B cell (primary cell): ENCODE data around the gene TMEM9. TPM values are rescaled to one million over a fixed set of nuclear protein-coding genes. Genes with fewer than 3 reads are reported as not detected.

ENCODE experiments used
- ATAC-seq: fragments of 200-7000 bp; cut with Tn5 transposase; one replicate; pipeline ENCODE4 v1.10.0; 2021; ENCODE audit warnings: low read depth, mild to moderate bottlenecking, moderate number of reproducible peaks, moderate library complexity
- CTCF ChIA-PET: fragments of 350-600 bp; sonication (Branson Sonifier 250); formaldehyde crosslinking; loops from one replicate; lab custom pipeline; 2021; ENCODE audit warnings: antibody characterized with exemption, inconsistent platforms; lab: Charles Lee
- POLR2A ChIA-PET: fragments of 350-600 bp; sonication (Branson Sonifier 250); formaldehyde crosslinking; loops from one replicate; lab custom pipeline; 2021; ENCODE audit warnings: antibody characterized with exemption; lab: Charles Lee
- DNase-seq: peaks from one replicate; pipeline ENCODE4 v3.0.0; 2013
- H2AFZ ChIP-seq: 2 replicates; pipeline ENCODE4 v1.6.1; 2012; ENCODE audit warnings: mild to moderate bottlenecking, low read depth, low read length; ENCODE audit not compliant: insufficient read depth, poor library complexity, severe bottlenecking
- H3K27ac ChIP-seq, 2 donors: 1 replicate in 1 of 2; 2 replicates in 1 of 2; pipeline ENCODE4 v1.5.1; 2012 to 2013; ENCODE audit warnings: low read length in 2 of 2, mild to moderate bottlenecking in 2 of 2, moderate library complexity in 1 of 2
- H3K27me3 ChIP-seq, 4 experiments: fragments of 200-600 bp in 1 of 4; sonication (generic) in 1 of 4; replicated peaks in 1 of 4; 1 replicate in 2 of 4; 2 replicates in 2 of 4; pipeline versions ENCODE4 v1.6.1 to v1.7.0; 2013 to 2016; ENCODE audit warnings: low read length in 3 of 4, mild to moderate bottlenecking in 2 of 4, mixed read lengths in 1 of 4, moderate library complexity in 1 of 4; ENCODE audit not compliant: insufficient read depth in 4 of 4, control insufficient read depth in 3 of 4; ENCODE audit errors: control extremely low read depth in 1 of 4
- H3K36me3 ChIP-seq, 2 experiments: replicated peaks in 1 of 2; 1 replicate in 1 of 2; 2 replicates in 1 of 2; pipeline versions ENCODE4 v1.6.1 to v1.7.1; 2013; ENCODE audit warnings: low read length in 1 of 2; ENCODE audit not compliant: insufficient read depth in 2 of 2, control insufficient read depth in 1 of 2; ENCODE audit errors: control extremely low read depth in 1 of 2, extremely low read depth in 1 of 2
- H3K4me1 ChIP-seq, 2 donors: fragments of 200-600 bp in 1 of 2; sonication (generic) in 1 of 2; 1 replicate in 1 of 2; 2 replicates in 1 of 2; pipeline versions ENCODE4 v1.5.1 to v1.6.1; 2013 to 2017; ENCODE audit warnings: low read length in 2 of 2; ENCODE audit not compliant: control insufficient read depth in 2 of 2, insufficient read depth in 2 of 2
- H3K4me2 ChIP-seq: replicated peaks from 2 replicates; pipeline ENCODE3; 2012; ENCODE audit warnings: mild to moderate bottlenecking, low read depth, low read length; ENCODE audit not compliant: poor library complexity, severe bottlenecking
- H3K4me3 ChIP-seq, 5 experiments: fragments of 200-600 bp in 1 of 5; sonication (generic) in 1 of 5; 1 replicate in 3 of 5; 2 replicates in 2 of 5; pipeline versions ENCODE4 v1.5.1 to v1.7.0; 2011 to 2016; ENCODE audit warnings: low read length in 4 of 5, mild to moderate bottlenecking in 4 of 5, low read depth in 2 of 5, control low read depth in 1 of 5, moderate library complexity in 1 of 5; ENCODE audit not compliant: insufficient read depth in 1 of 5; ENCODE audit errors: control extremely low read depth in 1 of 5, extremely low read depth in 1 of 5
- H3K79me2 ChIP-seq: fragments of 200-600 bp; sonication (generic); one replicate; pipeline ENCODE4 v1.6.0; 2016; ENCODE audit warnings: low read length; ENCODE audit not compliant: control insufficient read depth, insufficient read depth
- H3K9ac ChIP-seq: fragments of 200-600 bp; sonication (generic); 2 replicates; pipeline ENCODE4 v1.6.1; 2017; ENCODE audit warnings: mild to moderate bottlenecking, low read length, moderate library complexity
- H3K9me3 ChIP-seq, 3 donors: one replicate each; pipeline versions ENCODE4 v1.6.1 to v1.7.1; 2013; ENCODE audit warnings: low read length in 2 of 3; ENCODE audit not compliant: control insufficient read depth in 2 of 3, insufficient read depth in 1 of 3; ENCODE audit errors: control extremely low read depth in 1 of 3
- H4K20me1 ChIP-seq: 2 replicates; pipeline ENCODE4 v1.6.0; 2012; ENCODE audit warnings: mild to moderate bottlenecking, low read length; ENCODE audit not compliant: insufficient read depth, control insufficient read depth, poor library complexity, severe bottlenecking
- H3K27ac Mint-ChIP-seq: one replicate; pipeline ENCODE4 v1.8.0; 2021; ENCODE audit warnings: mixed read lengths
- H3K27me3 Mint-ChIP-seq: one replicate; pipeline ENCODE4 v1.8.0; 2021; ENCODE audit warnings: mixed read lengths
- H3K4me1 Mint-ChIP-seq: one replicate; pipeline ENCODE4 v1.8.0; 2021; ENCODE audit warnings: mixed read lengths
- H3K4me3 Mint-ChIP-seq: one replicate; pipeline ENCODE4 v1.8.0; 2021; ENCODE audit warnings: mixed read lengths
- H3K9me3 Mint-ChIP-seq: one replicate; pipeline ENCODE4 v1.8.0; 2022; ENCODE audit warnings: mixed read lengths; ENCODE audit not compliant: insufficient read depth
- CTCF ChIP-seq: fragments of 200-600 bp; IDR thresholded peaks from one replicate; pipeline ENCODE4 v1.8.0; 2022; ENCODE audit warnings: antibody characterized with exemption, mild to moderate bottlenecking
- EZH2 ChIP-seq: IDR thresholded peaks from 2 replicates; pipeline ENCODE4 v1.6.1; 2012; ENCODE audit warnings: borderline replicate concordance, low read depth, mild to moderate bottlenecking, moderate library complexity, low read length; ENCODE audit not compliant: insufficient read depth, poor library complexity, severe bottlenecking
- whole genome bisulfite sequencing: methylation state at CpG from one replicate; pipeline ENCODE4 v1.1.5; 2013; ENCODE audit warnings: missing lambda C conversion rate; ENCODE audit not compliant: insufficient coverage; 5-methylcytosine and 5-hydroxymethylcytosine counted together
- intact Hi-C: fragments of 100-400 bp; cut with micrococcal nuclease; formaldehyde crosslinking; loops from one replicate; pipeline ENCODE4 v1.10.0; 2022
- polyA plus RNA-seq: library from polyadenylated mRNA; depleted of rRNA; stranded (reverse); fragments of >200 nt; gene quantifications from 2 replicates; pipeline ENCODE4 v1.2.3, GENCODE V29; 2012
- total RNA-seq, 2 donors: library from RNA; stranded (reverse); fragments of 120-200 nt in 1 of 2; gene quantifications; 1 replicate in 1 of 2; 2 replicates in 1 of 2; pipeline versions ENCODE4 v1.2.3 to v1.2.4, GENCODE V29; 2013 to 2022

TMEM9 gene
- total and polyA plus RNA-seq, 2 donors (not counting 1 experiment from before 2014, with no cell fraction given), result 23.6 to 29.2 TPM

- Histone ChIP-seq H3K9me3 (no peaks in the 10 kb centered on the region), H3K4me2 (no peak overlapping the region), H3K9ac (no peak overlapping the region), H3K4me1 (peaks cover 0 to 6% of the 10 kb centered on the region in 2 donors), H3K36me3 (peaks cover 0 to 44% of the 10 kb centered on the region in 2 experiments), H4K20me1 (no peaks in the 10 kb centered on the region), H2AFZ (no peak overlapping the region), H3K27ac (no peak overlapping the region), H3K27me3 (no peaks in the 10 kb centered on the region), H3K4me3 (no peak overlapping the region), H3K79me2 (no peaks in the 10 kb centered on the region)
- 96% methylated on average over 7 of the region's 8 CpGs for WGBS
- ATAC-seq (no peak), DNase-seq (no peak)
- POLR2A ChIA-PET, result no interaction called here
- H3K4me1 Mint-ChIP-seq, result peaks cover 4% of the 10 kb centered on the region
- CTCF ChIA-PET, result interaction anchor here (0.9 kb wide), 1 partner anchor 347 kb away, joined by 3 read pairs; no protein-coding TSS in a partner anchor
- no peak for TF ChIP-seq EZH2
- TF ChIP-seq CTCF, result no peak
- intact Hi-C loops, result no loop called here
- H3K9me3 Mint-ChIP-seq, result no peaks in the 10 kb centered on the region
- H3K27ac Mint-ChIP-seq, result no peak overlapping the region
- no peak overlapping the region for H3K4me3 Mint-ChIP-seq
- no peaks in the 10 kb centered on the region for H3K27me3 Mint-ChIP-seq
These were observed 13.4 kb downstream of the TMEM9 start for GRCh38 chr1:201140941-201141260.

GRCh38 chr1:201140235-201140940 is 13.9 kb downstream of the TMEM9 start:
- Histone ChIP-seq H3K9me3 (no peaks in the 10 kb centered on the region), H3K36me3 (peaks cover 0 to 44% of the 10 kb centered on the region in 2 experiments), H3K4me3 (no peak overlapping the region), H4K20me1 (no peaks in the 10 kb centered on the region), H2AFZ (no peak overlapping the region), H3K4me2 (no peak overlapping the region), H3K27me3 (no peaks in the 10 kb centered on the region), H3K9ac (no peak overlapping the region), H3K27ac (no peak overlapping the region), H3K4me1 (peaks cover 0 to 6% of the 10 kb centered on the region in 2 donors), H3K79me2 (no peaks in the 10 kb centered on the region)
- no peaks in the 10 kb centered on the region for H3K9me3 Mint-ChIP-seq
- intact Hi-C loops, result no loop called here
- no peak overlapping the region for H3K27ac Mint-ChIP-seq
- H3K27me3 Mint-ChIP-seq, result no peaks in the 10 kb centered on the region
- no peak for DNase-seq
- ChIA-PET POLR2A (no interaction called here), CTCF (interaction anchor here (0.9 kb wide), 1 partner anchor 346 kb away, joined by 3 read pairs; no protein-coding TSS in a partner anchor)
- WGBS, result 47% methylated on average over 8 of the region's 10 CpGs
- peaks cover 4% of the 10 kb centered on the region for H3K4me1 Mint-ChIP-seq
- H3K4me3 Mint-ChIP-seq, result no peak overlapping the region
- no peak for ATAC-seq
- TF ChIP-seq EZH2 (no peak), CTCF (no peak)
